Measurements from ENCODE around the gene ARFIP1.

ARFIP1 gene

GRCh38 chr4:152880263-152880662 is 100.5 kb downstream of the ARFIP1 start (continued):
- TF ChIP-seq ZNF514 (tag by site-specific recombination; IDR thresholded peaks at IDR 0.05) (no peak), ZBTB20 (tag by site-specific recombination; IDR thresholded peaks at IDR 0.05) (no peak), ZNF596 (tag by site-specific recombination; IDR thresholded peaks at IDR 0.05) (no peak)

- Histone ChIP-seq H3K4me1 (ENCODE audit: control insufficient read depth, insufficient read depth, low read length) (no peaks in the 10 kb centered on the region), H3K36me3 (ENCODE audit: control insufficient read depth in 2 of 2, insufficient read depth in 1 of 2, low read length in 2 of 2) (peaks cover 0 to 12% of the 10 kb centered on the region in 2 experiments; a peak in 2 of 3 replicates), H3K4me3 (ENCODE audit: low read depth, low read length) (no peak overlapping the region), H3K9me3 (ENCODE audit: control insufficient read depth, insufficient read depth, low read depth, low read length) (no peaks in the 10 kb centered on the region), H3K27ac (ENCODE audit: extremely low read depth, low read depth, low read length) (no peak overlapping the region)
- ChIA-PET CTCF (interaction anchor here (0.6 to 0.7 kb wide), 2 partner anchors 202 to 1870 kb away, joined by 3 read pairs; no protein-coding TSS in a partner anchor), POLR2A (no interaction called here)
- TF ChIP-seq ZNF324 (tag by site-specific recombination; IDR thresholded peaks at IDR 0.05) (no peak), PRDM2 (tag by site-specific recombination; IDR thresholded peaks at IDR 0.05; ENCODE audit: borderline replicate concordance) (no peak), ZNF362 (tag by site-specific recombination; IDR thresholded peaks at IDR 0.05) (no peak), ZNF350 (tag by site-specific recombination; IDR thresholded peaks at IDR 0.05) (no peak), ZNF239 (tag by site-specific recombination; IDR thresholded peaks at IDR 0.05) (no peak)
Measured at GRCh38 chr4:152881974-152882373, 102.2 kb downstream of the ARFIP1 start.

- TF ChIP-seq ZNF311 (tag by site-specific recombination; IDR thresholded peaks at IDR 0.05; ENCODE audit: borderline replicate concordance), result no peak
- no peaks in the 10 kb centered on the region for H3K9me3 ChIP-seq (ENCODE audit: control insufficient read depth, insufficient read depth, low read depth, low read length)
- POLR2A ChIA-PET, result no interaction called here
- no peak overlapping the region for H3K4me3 ChIP-seq (ENCODE audit: low read depth, low read length)
- peaks cover 0 to 17% of the 10 kb centered on the region in 2 experiments; a peak in 2 of 3 replicates for H3K36me3 ChIP-seq (ENCODE audit: control insufficient read depth in 2 of 2, insufficient read depth in 1 of 2, low read length in 2 of 2)
- H3K27ac ChIP-seq (ENCODE audit: extremely low read depth, low read depth, low read length), result no peak overlapping the region
- CTCF ChIA-PET, result no interaction called here
- no peaks in the 10 kb centered on the region for H3K4me1 ChIP-seq (ENCODE audit: control insufficient read depth, insufficient read depth, low read length)
Measured at GRCh38 chr4:152885185-152885584, 105.4 kb downstream of the ARFIP1 start.

- Histone ChIP-seq H3K36me3 (ENCODE audit: control insufficient read depth in 2 of 2, insufficient read depth in 1 of 2, low read length in 2 of 2) (peaks cover 0 to 17% of the 10 kb centered on the region in 2 experiments; a peak in 2 of 3 replicates), H3K9me3 (ENCODE audit: control insufficient read depth, insufficient read depth, low read depth, low read length) (no peaks in the 10 kb centered on the region), H3K4me3 (ENCODE audit: low read depth, low read length) (no peak overlapping the region), H3K4me1 (ENCODE audit: control insufficient read depth, insufficient read depth, low read length) (no peaks in the 10 kb centered on the region), H3K27ac (ENCODE audit: extremely low read depth, low read depth, low read length) (no peak overlapping the region)
- CTCF ChIA-PET, result interaction anchor here (0.6 to 0.7 kb wide), 2 partner anchors 37 to 65 kb away, joined by 3 read pairs; no protein-coding TSS in a partner anchor
- POLR2A ChIA-PET, result no interaction called here
- TF ChIP-seq ZNF37A (tag by site-specific recombination; IDR thresholded peaks at IDR 0.05), result no peak
- no peak for TF ChIP-seq ZNF548 (tag by site-specific recombination; IDR thresholded peaks at IDR 0.05)
- no peak for TF ChIP-seq REPIN1 (tag by site-specific recombination; IDR thresholded peaks at IDR 0.05; ENCODE audit: low read depth)
- TF ChIP-seq ZNF114 (tag by site-specific recombination; IDR thresholded peaks at IDR 0.05), result no peak
- TF ChIP-seq SP2 (tag by site-specific recombination; IDR thresholded peaks at IDR 0.05), result no peak
- no peak for TF ChIP-seq ZBTB11 (tag by site-specific recombination; conservative IDR thresholded peaks at IDR 0.05; ENCODE audit: low read depth)
- no peak for TF ChIP-seq ZNF239 (tag by site-specific recombination; IDR thresholded peaks at IDR 0.05)
- no peak for TF ChIP-seq ZBTB7A (tag by site-specific recombination; IDR thresholded peaks at IDR 0.05; ENCODE audit: low read depth)
- no peak for TF ChIP-seq RBAK (tag by site-specific recombination; IDR thresholded peaks at IDR 0.05)
Measured at GRCh38 chr4:152886201-152886600, 106.4 kb downstream of the ARFIP1 start.
